IPS DF 6.9 (cell line): ENCODE results near the gene THSD4.

Source experiments
- DNase-seq: peaks from one replicate; pipeline ENCODE4 v3.0.0-alpha.2; 2013; ENCODE audit warnings: low read depth, low spot score
- H3K27ac ChIP-seq: one replicate; pipeline ENCODE4 v1.5.1; 2013; ENCODE audit warnings: low read length, control low read depth
- H3K27me3 ChIP-seq: 2 replicates; pipeline ENCODE4 v1.6.1; 2013; ENCODE audit warnings: mild to moderate bottlenecking, low read length; ENCODE audit not compliant: control insufficient read depth, insufficient read depth
- H3K36me3 ChIP-seq: 2 replicates; pipeline ENCODE4 v1.6.1; 2013; ENCODE audit warnings: low read length; ENCODE audit not compliant: control insufficient read depth, insufficient read depth
- H3K4me1 ChIP-seq: 2 replicates; pipeline ENCODE4 v1.6.1; 2013; ENCODE audit warnings: low read length; ENCODE audit not compliant: control insufficient read depth, insufficient read depth
- H3K4me3 ChIP-seq: 2 replicates; pipeline ENCODE4 v1.5.1; 2013; ENCODE audit warnings: mild to moderate bottlenecking, low read length
- H3K9me3 ChIP-seq: 2 replicates; pipeline ENCODE4 v1.6.1; 2013; ENCODE audit warnings: low read length, inconsistent platforms; ENCODE audit not compliant: control insufficient read depth, insufficient read depth
- WGBS: extraction: QIAGEN DNeasy Blood & Tissue Kit; methylation state at CpG from one replicate; pipeline ENCODE4 v1.1.7; 2013; ENCODE audit warnings: mixed read lengths, missing lambda C conversion rate; ENCODE audit not compliant: insufficient read length, insufficient coverage; 5-methylcytosine and 5-hydroxymethylcytosine counted together

The THSD4 gene

GRCh38 chr15:71338827-71339542 is 223.7 kb downstream of the THSD4 start:
- Histone ChIP-seq H3K27me3 (no peaks in the 10 kb centered on the region), H3K4me3 (no peak overlapping the region), H3K36me3 (no peaks in the 10 kb centered on the region), H3K4me1 (peaks cover 8% of the 10 kb centered on the region), H3K9me3 (no peaks in the 10 kb centered on the region), H3K27ac (no peak overlapping the region)
- DNase-seq: no peak
- 100% methylated on average over 2 of the region's 7 CpGs for WGBS

GRCh38 chr15:71341811-71342550 is 226.7 kb downstream of the THSD4 start:
- no peak for DNase-seq
- Histone ChIP-seq H3K36me3 (no peaks in the 10 kb centered on the region), H3K4me1 (peaks cover 5% of the 10 kb centered on the region), H3K27ac (no peak overlapping the region), H3K27me3 (no peaks in the 10 kb centered on the region), H3K4me3 (no peak overlapping the region), H3K9me3 (no peaks in the 10 kb centered on the region)
- WGBS: no CpG with 5 or more reads among the region's 8 CpGs

DNA sequence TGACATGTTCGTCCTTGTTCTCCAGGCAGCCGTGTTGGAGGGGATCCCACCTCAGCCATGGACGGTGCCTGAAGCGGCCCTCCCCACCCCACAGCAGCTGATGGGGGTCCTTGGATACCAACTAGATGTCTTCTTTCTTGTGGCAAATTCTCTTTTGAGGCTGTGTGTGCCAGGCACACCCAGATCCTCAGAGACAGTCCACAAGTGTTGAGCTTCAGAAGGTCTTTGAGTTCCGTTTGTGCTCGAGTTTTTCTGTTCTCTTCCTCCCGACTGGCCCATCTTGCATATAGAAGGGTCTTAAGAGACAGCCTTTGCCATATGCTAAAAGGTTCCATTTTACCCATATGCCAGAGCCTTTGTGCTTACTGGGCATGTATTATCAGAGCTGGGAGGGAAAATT is 227.4 kb downstream of the THSD4 start:
- WGBS: no CpG with 5 or more reads among the region's 7 CpGs
- no peak overlapping the region for H3K27ac ChIP-seq

DNA sequence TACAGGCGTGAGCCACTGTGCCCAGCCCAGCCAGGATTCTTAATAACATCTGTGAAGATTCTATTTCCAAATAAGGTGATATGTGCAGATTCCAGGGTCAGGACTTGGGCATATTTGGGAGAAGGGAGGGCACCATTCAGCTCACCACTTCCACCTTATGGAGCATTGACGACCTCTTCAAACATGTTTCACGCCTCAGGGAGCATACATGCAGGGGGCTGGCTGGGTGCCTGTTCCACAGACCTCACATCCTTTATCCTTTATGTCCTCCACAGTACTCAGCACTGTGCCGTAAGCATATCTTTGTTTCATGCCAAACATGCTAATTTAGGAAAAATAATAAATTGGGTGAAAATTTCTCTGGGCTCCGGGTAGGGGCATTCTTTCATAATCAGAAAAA is 229.0 kb downstream of the THSD4 start:
- WGBS: no CpG with 5 or more reads among the region's 5 CpGs
- H3K4me1 ChIP-seq: no peaks in the 10 kb centered on the region
- H3K36me3 ChIP-seq: no peaks in the 10 kb centered on the region
- no peaks in the 10 kb centered on the region for H3K27me3 ChIP-seq
- no peak overlapping the region for H3K27ac ChIP-seq
- no peak overlapping the region for H3K4me3 ChIP-seq
- DNase-seq: no peak
- no peaks in the 10 kb centered on the region for H3K9me3 ChIP-seq

More for the DNA sequence above, 227.4 kb downstream of the THSD4 start:
- no peak for DNase-seq
- peaks cover under 1% of the 10 kb centered on the region for H3K4me1 ChIP-seq
- H3K27me3 ChIP-seq: no peaks in the 10 kb centered on the region
- no peak overlapping the region for H3K4me3 ChIP-seq
- no peaks in the 10 kb centered on the region for H3K9me3 ChIP-seq
- no peaks in the 10 kb centered on the region for H3K36me3 ChIP-seq

DNA sequence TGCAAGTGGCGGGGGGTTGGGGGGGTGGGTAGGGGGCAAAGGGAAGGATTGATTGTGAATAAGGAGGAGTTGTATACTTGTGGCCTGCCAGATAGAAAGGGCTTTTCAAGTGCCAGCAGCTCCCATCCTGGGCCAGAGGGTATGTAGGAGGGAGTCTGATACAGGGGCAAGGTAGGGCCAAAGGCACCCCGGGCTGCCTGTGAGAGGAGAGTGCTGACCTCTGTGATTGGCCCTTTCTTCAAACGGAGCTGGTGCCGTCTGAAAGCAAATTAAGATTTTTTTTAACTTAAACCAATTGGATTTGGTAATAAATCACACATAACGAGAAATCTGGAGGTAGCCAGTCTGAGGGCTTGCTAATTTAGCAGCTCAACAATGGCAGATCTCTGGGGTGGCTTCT is 229.9 kb downstream of the THSD4 start:
- WGBS: no CpG with 5 or more reads among the region's 5 CpGs
- Histone ChIP-seq H3K27ac (no peak overlapping the region), H3K4me1 (0 out of 2 replicates have a peak, but pooled peaks cover 1% of the 10 kb centered on the region), H3K4me3 (no peak overlapping the region), H3K9me3 (no peaks in the 10 kb centered on the region), H3K27me3 (no peaks in the 10 kb centered on the region), H3K36me3 (no peaks in the 10 kb centered on the region)
- DNase-seq: no peak

GRCh38 chr15:71346464-71346863 is 231.2 kb downstream of the THSD4 start:
- Histone ChIP-seq H3K4me1 (0 out of 2 replicates have a peak, but pooled peaks cover 1% of the 10 kb centered on the region), H3K27ac (no peak overlapping the region), H3K27me3 (no peaks in the 10 kb centered on the region), H3K4me3 (no peak overlapping the region), H3K9me3 (no peaks in the 10 kb centered on the region), H3K36me3 (no peaks in the 10 kb centered on the region)
- WGBS: no CpG with 5 or more reads among the region's 5 CpGs
- DNase-seq: no peak

- no peaks in the 10 kb centered on the region for H3K27me3 ChIP-seq
- DNase-seq: no peak
- no peaks in the 10 kb centered on the region for H3K9me3 ChIP-seq
- no peaks in the 10 kb centered on the region for H3K36me3 ChIP-seq
- H3K4me3 ChIP-seq: no peak overlapping the region
- H3K4me1 ChIP-seq: 0 out of 2 replicates have a peak, but pooled peaks cover 1% of the 10 kb centered on the region
- H3K27ac ChIP-seq: no peak overlapping the region
- WGBS: no CpG with 5 or more reads among the region's 1 CpG
Observed at GRCh38 chr15:71348597-71348996, 233.3 kb downstream of the THSD4 start.

DNA sequence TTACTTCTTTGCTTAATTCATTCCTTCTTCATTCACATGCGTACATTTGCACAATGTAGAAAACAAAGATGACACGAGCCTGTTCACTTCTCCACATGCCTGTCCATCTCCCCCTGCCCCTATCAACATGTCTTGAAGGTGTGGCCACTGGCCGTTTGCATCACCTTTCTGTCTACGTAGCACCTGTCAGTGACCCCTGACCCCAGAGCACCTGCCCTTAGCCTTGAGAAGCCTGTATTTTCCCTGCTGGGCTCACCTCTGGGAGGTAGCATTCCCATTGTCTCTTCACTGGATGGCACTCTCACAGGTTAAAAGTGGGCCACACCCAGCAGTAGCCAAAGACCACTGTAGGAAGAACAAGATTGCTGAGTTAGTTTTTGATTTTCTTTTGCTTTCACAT is 234.1 kb downstream of the THSD4 start:
- no peaks in the 10 kb centered on the region for H3K9me3 ChIP-seq
- H3K27me3 ChIP-seq: no peaks in the 10 kb centered on the region
- H3K27ac ChIP-seq: no peak overlapping the region
- 0 out of 2 replicates have a peak, but pooled peaks cover 1% of the 10 kb centered on the region for H3K4me1 ChIP-seq
- H3K36me3 ChIP-seq: no peaks in the 10 kb centered on the region
- WGBS: no CpG with 5 or more reads among the region's 4 CpGs
- no peak for DNase-seq
- no peak overlapping the region for H3K4me3 ChIP-seq

- no CpG with 5 or more reads among the region's 7 CpGs for WGBS
- Histone ChIP-seq H3K36me3 (no peaks in the 10 kb centered on the region), H3K4me3 (no peak overlapping the region), H3K4me1 (0 out of 2 replicates have a peak, but pooled peaks cover 1% of the 10 kb centered on the region), H3K9me3 (no peaks in the 10 kb centered on the region), H3K27ac (no peak overlapping the region), H3K27me3 (no peaks in the 10 kb centered on the region)
- no peak for DNase-seq
Observed at GRCh38 chr15:71349736-71350526, 234.7 kb downstream of the THSD4 start.

DNA sequence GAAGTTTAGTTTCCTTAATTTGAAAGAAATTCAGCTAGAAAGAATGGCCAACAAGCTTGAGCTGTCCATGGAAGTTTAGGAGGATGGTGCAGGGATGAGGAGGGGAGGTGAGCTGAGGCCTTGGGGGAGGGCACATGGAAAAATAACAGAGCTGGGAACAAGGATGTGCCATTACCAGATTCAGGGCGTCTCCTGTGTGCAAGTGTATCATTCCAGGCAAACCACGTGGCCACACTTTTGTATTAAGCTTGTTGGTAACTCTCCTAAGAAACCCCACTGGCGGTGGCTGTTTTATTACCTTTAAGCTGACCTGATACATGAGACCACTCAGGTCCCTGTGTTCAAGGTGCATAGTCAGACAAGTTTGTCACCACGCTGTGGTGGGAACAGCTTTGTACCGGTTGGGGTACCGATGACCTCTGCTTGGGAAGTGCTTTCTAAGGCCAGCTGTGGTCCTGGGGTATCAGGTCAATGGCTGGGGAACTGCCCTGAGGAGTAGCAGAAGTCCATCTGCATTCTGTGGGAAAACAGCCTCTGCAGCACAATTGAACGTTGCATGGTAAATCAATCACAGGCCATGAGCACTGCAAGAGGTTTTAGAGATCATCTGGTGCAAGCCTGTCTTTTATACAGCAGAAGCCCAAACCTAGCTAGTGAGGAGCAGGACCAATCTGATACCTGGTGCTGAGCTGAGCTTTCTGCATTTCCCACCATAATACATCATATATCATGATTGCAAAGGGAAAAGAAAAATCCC is 235.5 kb downstream of the THSD4 start:
- H3K4me1 ChIP-seq: 0 out of 2 replicates have a peak, but pooled peaks cover 1% of the 10 kb centered on the region
- no CpG with 5 or more reads among the region's 7 CpGs for WGBS
- DNase-seq: no peak
- H3K36me3 ChIP-seq: no peaks in the 10 kb centered on the region
- no peaks in the 10 kb centered on the region for H3K9me3 ChIP-seq
- H3K27ac ChIP-seq: no peak overlapping the region
- no peaks in the 10 kb centered on the region for H3K27me3 ChIP-seq
- no peak overlapping the region for H3K4me3 ChIP-seq
